AG04450 (cell line): ENCODE measurements around the gene ZNF562. TPM values are rescaled to one million over a fixed set of nuclear protein-coding genes. Genes with fewer than 3 reads are reported as not detected.
A peak's percentile ranks its signal among the peaks of the same experiment; 100 is the strongest.

Experiments
- CTCF ChIA-PET: fragments of 300-600, 350-600 bp; formaldehyde crosslinking; extraction: SDS; loops from one replicate; lab custom pipeline; 2022; ENCODE audit warnings: antibody characterized with exemption, inconsistent platforms; lab: Charles Lee
- POLR2A ChIA-PET: fragments of 350-600 bp; formaldehyde crosslinking; extraction: SDS; loops from one replicate; lab custom pipeline; 2021; ENCODE audit warnings: antibody characterized with exemption, inconsistent platforms; lab: Yijun Ruan, JAX
- DNase-seq: peaks from one replicate; pipeline ENCODE4 v3.0.0-alpha.2; 2011; ENCODE audit warnings: low read depth, low spot score
- H3K27ac ChIP-seq: one replicate; pipeline ENCODE4 v1.5.1; 2012; ENCODE audit warnings: low read depth, low read length, control low read depth
- H3K27me3 ChIP-seq: one replicate; pipeline ENCODE4 v1.6.0; 2012; ENCODE audit warnings: low read length; ENCODE audit not compliant: control insufficient read depth, insufficient read depth
- H3K4me3 ChIP-seq: 2 replicates; pipeline ENCODE4 v1.5.1; 2011; ENCODE audit warnings: mild to moderate bottlenecking, low read depth, low read length, control low read depth
- H3K9me3 ChIP-seq: 2 replicates; pipeline ENCODE4 v1.5.1; 2012; ENCODE audit warnings: low read length; ENCODE audit not compliant: control insufficient read depth, insufficient read depth
- CTCF ChIP-seq: IDR thresholded peaks from 2 replicates; pipeline ENCODE4 v1.5.1; 2011; ENCODE audit warnings: low read depth, low read length, control low read depth, inconsistent platforms
- polyA plus RNA-seq: library from polyadenylated mRNA; depleted of rRNA; stranded (reverse); fragments of >200 nt; gene quantifications from 2 replicates; pipeline ENCODE4 v1.2.3, GENCODE V29; 2011

The ZNF562 gene
- polyA plus RNA-seq, 1 experiment = 17.0 TPM

GRCh38 chr19:9641810-9642209 is 33.1 kb downstream of the ZNF562 start:
- DNase-seq = no peak
- POLR2A ChIA-PET = no interaction called here
- Histone ChIP-seq H3K9me3 (peaks cover 7% of the 10 kb centered on the region; the same call in 1 of the 2 replicates), H3K27ac (no peak overlapping the region), H3K27me3 (no peaks in the 10 kb centered on the region), H3K4me3 (no peak overlapping the region)
- no peak for TF ChIP-seq CTCF
- CTCF ChIA-PET = no interaction called here

DNA sequence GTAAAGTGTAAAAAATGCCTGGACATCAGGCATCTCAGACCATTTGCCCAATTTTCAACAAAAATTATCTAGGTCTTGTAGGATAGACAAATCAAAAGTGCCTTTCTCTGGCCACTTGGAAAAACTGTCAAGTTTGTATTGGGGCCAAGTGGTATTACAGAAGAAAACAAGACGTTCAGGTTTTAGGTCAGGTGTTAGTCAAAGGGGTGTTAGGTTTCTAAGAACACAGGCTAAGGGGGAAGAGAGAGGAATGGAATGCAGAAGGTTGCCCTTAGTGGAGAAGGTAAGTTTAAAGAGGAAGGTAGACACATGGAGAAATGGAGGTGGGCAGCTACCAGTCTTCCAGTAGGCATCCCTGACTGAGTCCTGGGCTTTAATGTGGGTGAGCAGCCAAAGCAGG is 33.9 kb downstream of the ZNF562 start:
- no peaks in the 10 kb centered on the region for H3K27me3 ChIP-seq
- POLR2A ChIA-PET = no interaction called here
- no peak for DNase-seq
- peaks cover 7% of the 10 kb centered on the region; the same call in 1 of the 2 replicates for H3K9me3 ChIP-seq
- CTCF ChIA-PET = interaction anchor here (2.3 kb wide), 1 partner anchor 15 kb away, joined by 4 read pairs; no protein-coding TSS in a partner anchor
- no peak overlapping the region for H3K27ac ChIP-seq
- no peak for TF ChIP-seq CTCF
- H3K4me3 ChIP-seq = no peak overlapping the region

- no peak overlapping the region for H3K4me3 ChIP-seq
- no peaks in the 10 kb centered on the region for H3K27me3 ChIP-seq
- peaks cover under 1% of the 10 kb centered on the region; the same call in 1 of the 2 replicates for H3K9me3 ChIP-seq
- ChIA-PET CTCF (interaction anchor here (2.0 kb wide), 1 partner anchor 11 kb away, joined by 9 read pairs; no protein-coding TSS in a partner anchor), POLR2A (no interaction called here)
- no peak for TF ChIP-seq CTCF
- DNase-seq = no peak
- H3K27ac ChIP-seq = no peak overlapping the region
Measured at GRCh38 chr19:9636018-9636417, 38.9 kb downstream of the ZNF562 start.

DNA sequence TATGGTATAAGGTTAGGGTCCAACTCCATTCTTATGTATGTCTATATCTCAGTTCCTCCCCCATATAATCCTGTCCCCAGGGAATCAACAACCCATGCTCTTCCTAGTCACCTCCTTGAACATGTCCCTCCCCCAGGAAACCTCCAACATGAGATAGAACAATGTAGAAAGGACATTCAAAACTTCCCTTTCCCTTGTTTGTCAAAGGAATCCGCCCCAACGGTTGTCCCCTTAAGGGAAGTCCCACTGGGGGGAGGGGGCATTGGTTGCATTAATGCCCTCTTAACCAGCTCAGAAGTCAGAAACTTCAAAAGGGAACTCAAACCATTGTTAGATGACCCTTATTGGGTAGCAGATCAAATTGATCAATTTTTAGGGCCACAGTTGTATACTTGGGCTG is 47.0 kb downstream of the ZNF562 start:
- no peak for TF ChIP-seq CTCF
- no peaks in the 10 kb centered on the region for H3K27me3 ChIP-seq
- POLR2A ChIA-PET = no interaction called here
- no peaks in the 10 kb centered on the region for H3K9me3 ChIP-seq
- DNase-seq = no peak
- H3K4me3 ChIP-seq = no peak overlapping the region
- CTCF ChIA-PET = interaction anchor here (0.6 to 2.0 kb wide), 4 partner anchors 161 to 220 kb away, joined by 3 to 11 read pairs (median 4); no protein-coding TSS in a partner anchor
- H3K27ac ChIP-seq = no peak overlapping the region

DNA sequence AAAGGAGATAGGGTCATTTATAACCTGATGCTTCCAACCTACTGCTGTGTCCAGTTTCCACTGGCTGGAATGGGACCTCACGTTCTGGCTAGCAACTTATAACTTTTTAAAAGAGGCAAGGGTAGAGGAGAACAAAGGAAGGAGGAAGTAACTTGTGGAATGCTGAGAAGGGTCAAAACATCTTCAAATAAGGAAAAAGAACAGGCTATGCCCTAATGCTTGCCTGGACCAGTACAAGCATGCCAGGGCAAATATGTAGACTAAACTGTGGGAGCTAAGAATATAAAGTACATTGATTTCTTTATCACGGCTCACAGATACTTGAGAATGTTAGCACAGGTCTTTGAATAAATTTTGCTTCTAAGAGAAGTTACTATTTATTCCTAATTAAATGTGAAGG is 52.4 kb downstream of the ZNF562 start:
- no peaks in the 10 kb centered on the region for H3K27me3 ChIP-seq
- no peak for DNase-seq
- CTCF ChIA-PET = interaction anchor here (0.7 to 1.8 kb wide), 3 partner anchors 20 to 173 kb away, joined by 5 to 11 read pairs (median 8); no protein-coding TSS in a partner anchor
- no peaks in the 10 kb centered on the region for H3K9me3 ChIP-seq
- POLR2A ChIA-PET = interaction anchor here (1.2 kb wide), 1 partner anchor 11 kb away, joined by 4 read pairs; no protein-coding TSS in a partner anchor
- no peak for TF ChIP-seq CTCF
- H3K27ac ChIP-seq = no peak overlapping the region
- peak overlapping the region; percentile 23; the same call in 1 of the 2 replicates for H3K4me3 ChIP-seq
